Thyroid gland (tissue), 4 donors: Measurements from ENCODE around the gene VCAN. TPM values are rescaled to one million over a fixed set of nuclear protein-coding genes. Genes with fewer than 3 reads are reported as not detected.

Source experiments
- DNase-seq, 2 donors: peaks; one replicate each; pipeline ENCODE4 v3.0.0-alpha.2; 2019
- H3K27ac ChIP-seq, 3 donors: fragments of 200-600 bp; sonication (generic); 1 replicate in 2 of 3; 2 replicates in 1 of 3; pipeline ENCODE4 v1.5.1; 2016 to 2019; ENCODE audit warnings: mild to moderate bottlenecking in 1 of 3, moderate library complexity in 1 of 3
- H3K27me3 ChIP-seq: fragments of 200-600 bp; sonication (generic); one replicate; pipeline ENCODE4 v1.5.1; 2019
- H3K36me3 ChIP-seq, 2 donors: fragments of 200-600 bp; sonication (generic); one replicate each; pipeline ENCODE4 v1.5.1; 2016 to 2019
- H3K4me1 ChIP-seq, 2 donors: fragments of 200-600 bp; sonication (generic); one replicate each; pipeline ENCODE4 v1.5.1; 2017 to 2019
- H3K4me3 ChIP-seq, 3 donors: fragments of 200-600 bp; sonication (generic); replicated peaks in 1 of 3; 1 replicate in 2 of 3; 2 replicates in 1 of 3; pipeline ENCODE4 v1.5.1; 2016; ENCODE audit warnings: mild to moderate bottlenecking in 1 of 3
- H3K9me3 ChIP-seq: fragments of 200-600 bp; sonication (generic); one replicate; pipeline ENCODE4 v1.5.1; 2017
- CTCF ChIP-seq, 6 experiments: fragments of 200-600 bp in 3 of 6; fragments of 450-650 bp in 3 of 6; sonication (generic) in 3 of 6; IDR thresholded peaks; one replicate each; pipeline ENCODE4 v1.5.1; 2016 to 2019; ENCODE audit warnings: antibody characterized with exemption in 6 of 6, mild to moderate bottlenecking in 2 of 6, inconsistent platforms in 1 of 6, moderate library complexity in 1 of 6
- POLR2A ChIP-seq, 2 donors: fragments of 450-650 bp; IDR thresholded peaks; one replicate each; pipeline ENCODE4 v1.6.1; 2017; ENCODE audit warnings: antibody characterized with exemption in 2 of 2, mild to moderate bottlenecking in 2 of 2, moderate library complexity in 1 of 2
- WGBS, 2 donors: methylation state at CpG; one replicate each; pipeline ENCODE4 v1.1.5; 2017; 5-methylcytosine and 5-hydroxymethylcytosine counted together
- intact Hi-C: fragments of 100-400 bp; cut with DNase I; formaldehyde crosslinking; loops from one replicate; pipeline ENCODE4 v1.15.1; 2023
- total RNA-seq, 4 donors: library from RNA; depleted of rRNA; stranded (reverse); fragments of >200 nt; gene quantifications; one replicate each; pipeline ENCODE4 v1.2.3, GENCODE V29; 2016

The VCAN gene
- total RNA-seq, 4 donors from 2014 or later: 9.7 to 50.1 (median 33.1) TPM

- H3K27me3 ChIP-seq: no peaks in the 10 kb centered on the region
- no peak overlapping the region for H3K27ac ChIP-seq
- no peaks in the 10 kb centered on the region for H3K4me1 ChIP-seq
- intact Hi-C loops: no loop called here
- no peak overlapping the region for H3K4me3 ChIP-seq
- no peaks in the 10 kb centered on the region for H3K36me3 ChIP-seq
- no peaks in the 10 kb centered on the region for H3K9me3 ChIP-seq
- WGBS, 2 donors: 94 to 97% methylated on average over 1 of the region's 1 CpG
- TF ChIP-seq POLR2A (IDR thresholded peaks at IDR 0.05) (no peak), CTCF (IDR thresholded peaks at IDR 0.05) (no peak)
- no peak for DNase-seq
These were observed 83.1 kb downstream of the VCAN start for GRCh38 chr5:83554686-83555085.

GRCh38 chr5:83555263-83555662, 83.7 kb downstream of the VCAN start:
- Histone ChIP-seq H3K27ac (no peak overlapping the region), H3K9me3 (no peaks in the 10 kb centered on the region), H3K36me3 (no peaks in the 10 kb centered on the region), H3K4me1 (no peaks in the 10 kb centered on the region), H3K4me3 (no peak overlapping the region), H3K27me3 (no peaks in the 10 kb centered on the region)
- TF ChIP-seq POLR2A (IDR thresholded peaks at IDR 0.05): no peak
- TF ChIP-seq CTCF (IDR thresholded peaks at IDR 0.05): no peak
- intact Hi-C loops: no loop called here
- no peak for DNase-seq
- WGBS, 2 donors: 93 to 94% methylated on average over 2 of the region's 2 CpGs

GRCh38 chr5:83556190-83556589, 84.6 kb downstream of the VCAN start:
- no peaks in the 10 kb centered on the region for H3K36me3 ChIP-seq
- no peak for TF ChIP-seq CTCF (IDR thresholded peaks at IDR 0.05)
- no peak for TF ChIP-seq POLR2A (IDR thresholded peaks at IDR 0.05)
- DNase-seq: no peak
- intact Hi-C loops: no loop called here
- no peaks in the 10 kb centered on the region for H3K27me3 ChIP-seq
- H3K4me1 ChIP-seq: no peaks in the 10 kb centered on the region
- no peak overlapping the region for H3K27ac ChIP-seq
- no peak overlapping the region for H3K4me3 ChIP-seq
- WGBS, 2 donors: 61 to 92% methylated on average over 3 of the region's 3 CpGs
- H3K9me3 ChIP-seq: no peaks in the 10 kb centered on the region

- no peaks in the 10 kb centered on the region for H3K27me3 ChIP-seq
- no peaks in the 10 kb centered on the region for H3K9me3 ChIP-seq
- H3K36me3 ChIP-seq: no peaks in the 10 kb centered on the region
- H3K4me1 ChIP-seq: peaks cover 0 to 8% of the 10 kb centered on the region in 2 donors
- intact Hi-C loops: no loop called here
- H3K27ac ChIP-seq: no peak overlapping the region
- DNase-seq: no peak
- no peak overlapping the region for H3K4me3 ChIP-seq
- WGBS, 2 donors: 84 to 87% methylated on average over 5 of the region's 5 CpGs
- TF ChIP-seq POLR2A (IDR thresholded peaks at IDR 0.05) (no peak), CTCF (IDR thresholded peaks at IDR 0.05) (no peak)
These were observed 87.7 kb downstream of the VCAN start for GRCh38 chr5:83559118-83559785.

- Histone ChIP-seq H3K36me3 (no peaks in the 10 kb centered on the region), H3K4me3 (no peak overlapping the region), H3K9me3 (no peaks in the 10 kb centered on the region), H3K27ac (no peak overlapping the region), H3K4me1 (peaks cover 0 to 8% of the 10 kb centered on the region in 2 donors), H3K27me3 (no peaks in the 10 kb centered on the region)
- TF ChIP-seq POLR2A (IDR thresholded peaks at IDR 0.05) (no peak), CTCF (IDR thresholded peaks at IDR 0.05) (no peak)
- no peak for DNase-seq
- 67 to 75% methylated on average over 1 of the region's 1 CpG for WGBS, 2 donors
- intact Hi-C loops: loop anchor here (10.0 kb wide), 1 partner anchor 1207 kb away; no protein-coding TSS in a partner anchor
These were observed 90.6 kb downstream of the VCAN start for GRCh38 chr5:83562071-83562606.
